Measurements from ENCODE around the gene PTRHD1. TPM values are rescaled to one million over a fixed set of nuclear protein-coding genes. Genes with fewer than 3 reads are reported as not detected.

Gene PTRHD1
- total RNA-seq, 4 donors from 2014 or later, result 8.4 to 19.7 (median 14.4) TPM

DNA sequence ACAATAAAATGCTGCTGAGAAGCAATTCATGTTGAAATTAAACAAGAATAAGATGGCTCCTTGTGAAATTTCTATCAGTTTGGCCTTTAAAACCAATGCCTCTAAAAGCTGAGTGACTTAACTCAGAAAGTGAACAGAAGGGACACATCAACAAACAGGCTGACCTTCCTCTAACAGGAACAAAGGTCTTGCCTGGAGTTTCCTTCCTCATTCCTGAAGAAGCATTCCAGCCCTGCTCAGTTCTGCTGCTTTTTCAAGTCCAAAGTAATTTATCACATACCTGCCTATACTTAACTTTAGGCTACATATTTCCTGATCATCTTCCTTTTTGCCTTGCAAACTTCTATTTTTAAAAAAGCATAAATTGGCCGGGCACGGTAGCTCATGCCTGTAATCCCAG is 14.1 kb downstream of the PTRHD1 start:
- TF ChIP-seq EP300 (IDR thresholded peaks at IDR 0.05) (no peak), CTCF (IDR thresholded peaks at IDR 0.05) (no peak), POLR2A (IDR thresholded peaks at IDR 0.05) (no peak)
- no peaks in the 10 kb centered on the region for H3K4me1 ChIP-seq
- H3K27ac ChIP-seq, result no peak overlapping the region
- no peaks in the 10 kb centered on the region for H3K27me3 ChIP-seq
- H3K36me3 ChIP-seq, result no peaks in the 10 kb centered on the region
- 71 to 75% methylated on average over 2 of the region's 2 CpGs for WGBS, 2 donors
- no peaks in the 10 kb centered on the region for H3K9me3 ChIP-seq
- H3K4me3 ChIP-seq, result no peak overlapping the region
- no peak for DNase-seq (ENCODE audit: low spot score in 2 of 2)

DNA sequence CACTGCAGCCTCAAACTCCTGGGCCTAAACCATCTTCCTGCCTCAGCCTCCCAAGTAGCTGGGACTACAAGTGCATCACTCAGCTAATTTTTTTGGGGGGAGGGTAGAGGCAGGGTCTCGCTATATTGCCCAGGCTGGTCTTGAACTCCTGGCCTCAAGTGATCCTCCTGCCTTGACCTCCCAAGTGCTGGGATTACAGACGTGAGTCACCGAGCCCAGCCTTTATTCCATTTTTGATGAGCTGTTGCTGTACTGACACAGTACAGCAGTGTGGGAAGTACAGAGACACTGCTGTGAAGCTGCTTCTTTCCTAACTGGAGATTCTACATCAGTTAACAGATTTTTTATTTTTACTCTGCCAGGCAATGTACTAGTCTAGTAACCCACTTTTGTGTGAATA is 18.8 kb downstream of the PTRHD1 start:
- 47 to 56% methylated on average over 3 of the region's 3 CpGs for WGBS, 2 donors
- no peak overlapping the region for H3K27ac ChIP-seq
- no peaks in the 10 kb centered on the region for H3K27me3 ChIP-seq
- no peak for TF ChIP-seq EP300 (IDR thresholded peaks at IDR 0.05)
- no peak for TF ChIP-seq POLR2A (IDR thresholded peaks at IDR 0.05)
- TF ChIP-seq CTCF (IDR thresholded peaks at IDR 0.05), result no peak
- H3K4me1 ChIP-seq, result no peaks in the 10 kb centered on the region
- no peak for DNase-seq (ENCODE audit: low spot score in 2 of 2)
- H3K36me3 ChIP-seq, result peaks cover 0 to 16% (median 0%) of the 10 kb centered on the region in 3 donors
- no peak overlapping the region for H3K4me3 ChIP-seq
- H3K9me3 ChIP-seq, result no peaks in the 10 kb centered on the region

DNA sequence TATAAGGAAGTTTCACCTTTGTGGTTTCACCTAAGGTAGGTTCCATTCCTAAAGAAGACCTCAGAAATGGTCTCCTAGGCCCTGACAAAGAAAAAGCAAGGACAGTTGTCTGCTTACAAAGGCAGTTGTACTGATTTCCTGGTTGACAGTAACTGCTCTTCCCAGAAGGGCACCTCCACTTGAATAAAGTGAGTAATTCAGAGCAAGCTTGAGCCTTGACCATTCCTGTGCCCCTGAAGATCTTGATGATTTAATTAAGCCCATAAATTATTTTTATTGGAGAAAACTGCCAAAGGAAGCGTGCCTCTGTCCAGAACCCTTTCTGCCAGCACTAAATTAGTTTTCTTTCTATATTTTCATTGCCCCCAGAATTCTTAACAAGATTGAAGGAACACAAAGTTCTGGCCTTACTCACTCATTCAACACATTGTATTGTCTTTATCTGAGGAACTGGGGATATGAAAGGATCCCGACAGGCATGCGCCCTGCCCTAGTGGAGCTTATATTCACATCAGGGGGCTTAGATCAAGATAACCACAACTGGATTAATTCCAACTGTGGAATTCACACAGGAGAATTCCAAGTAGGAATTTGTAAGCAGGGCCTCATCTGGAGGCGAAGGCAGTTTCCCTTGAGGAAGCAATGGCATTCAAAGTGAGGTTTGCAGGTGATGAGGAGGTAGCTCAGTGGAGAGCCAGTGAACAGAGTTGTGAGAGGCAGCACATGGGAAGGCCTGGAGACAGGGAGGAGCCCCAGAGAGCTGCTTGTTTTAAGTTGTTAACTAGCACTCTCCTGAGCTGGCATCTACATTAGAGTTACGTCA is 21.2 kb downstream of the PTRHD1 start:
- no peaks in the 10 kb centered on the region for H3K9me3 ChIP-seq
- no peak overlapping the region for H3K27ac ChIP-seq
- H3K36me3 ChIP-seq, result peaks cover 0 to 23% (median 0%) of the 10 kb centered on the region in 3 donors
- H3K4me1 ChIP-seq, result peaks cover 0 to 9% (median 0%) of the 10 kb centered on the region in 4 donors
- WGBS, 2 donors, result 71 to 82% methylated on average over 5 of the region's 5 CpGs
- H3K4me3 ChIP-seq, result no peak overlapping the region
- no peak for DNase-seq (ENCODE audit: low spot score in 2 of 2)
- H3K27me3 ChIP-seq, result no peaks in the 10 kb centered on the region
- no peak for TF ChIP-seq EP300 (IDR thresholded peaks at IDR 0.05)
- no peak for TF ChIP-seq POLR2A (IDR thresholded peaks at IDR 0.05)
- no peak for TF ChIP-seq CTCF (IDR thresholded peaks at IDR 0.05)

DNA sequence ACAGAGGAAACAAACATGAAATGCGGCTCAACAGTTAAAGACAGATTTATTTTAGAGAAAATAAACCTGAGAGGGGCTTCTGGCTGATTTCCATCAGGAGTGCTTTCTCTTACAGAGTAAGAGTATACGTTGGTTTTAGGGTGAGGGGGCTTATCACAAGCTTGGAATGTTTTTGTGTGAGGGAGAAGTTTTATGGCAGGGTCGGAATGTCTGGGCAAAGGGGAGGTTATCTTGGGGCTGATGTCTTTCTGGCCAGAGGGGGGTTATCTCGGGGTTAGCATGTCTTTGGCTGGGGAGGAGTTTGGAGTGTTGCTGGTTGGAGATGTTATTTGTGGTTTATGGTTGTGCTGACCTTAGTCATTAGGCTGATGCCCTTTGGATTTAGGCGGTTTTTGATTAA is 22.1 kb downstream of the PTRHD1 start:
- H3K27me3 ChIP-seq, result no peaks in the 10 kb centered on the region
- H3K4me1 ChIP-seq, result peaks cover 0 to 17% (median 0%) of the 10 kb centered on the region in 4 donors
- WGBS, 2 donors, result 67 to 80% methylated on average over 5 of the region's 5 CpGs
- TF ChIP-seq CTCF (IDR thresholded peaks at IDR 0.05), result no peak
- TF ChIP-seq EP300 (IDR thresholded peaks at IDR 0.05), result no peak
- TF ChIP-seq POLR2A (IDR thresholded peaks at IDR 0.05), result no peak
- H3K36me3 ChIP-seq, result peaks cover 0 to 24% (median 0%) of the 10 kb centered on the region in 3 donors
- no peak overlapping the region for H3K4me3 ChIP-seq
- H3K27ac ChIP-seq, result no peak overlapping the region
- no peak for DNase-seq (ENCODE audit: low spot score in 2 of 2)
- H3K9me3 ChIP-seq, result no peaks in the 10 kb centered on the region

DNA sequence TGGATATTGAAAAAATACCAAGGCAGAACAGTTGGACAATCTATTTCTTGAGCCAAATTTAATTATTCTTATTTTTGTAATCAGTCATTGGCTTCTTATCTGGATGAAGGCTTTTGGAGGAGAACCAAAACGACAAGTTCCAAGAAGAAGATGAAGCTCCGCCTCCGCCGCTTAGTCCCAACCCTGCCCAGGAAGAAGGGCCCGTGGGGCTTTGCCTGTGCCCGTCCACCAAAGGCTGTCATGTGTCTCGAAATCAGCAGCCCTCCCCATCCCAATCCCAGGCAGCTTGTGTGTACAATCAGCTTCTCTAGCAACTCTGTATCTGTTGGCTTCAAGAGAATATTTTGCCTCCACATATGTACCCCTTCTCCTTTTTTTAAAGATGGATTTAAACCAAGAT is 24.6 kb downstream of the PTRHD1 start:
- H3K9me3 ChIP-seq, result no peaks in the 10 kb centered on the region
- H3K36me3 ChIP-seq, result peaks cover 0 to 46% (median 0%) of the 10 kb centered on the region in 3 donors
- peaks cover 0 to 22% (median 0%) of the 10 kb centered on the region in 4 donors for H3K4me1 ChIP-seq
- TF ChIP-seq CTCF (IDR thresholded peaks at IDR 0.05) (no peak), EP300 (IDR thresholded peaks at IDR 0.05) (no peak), POLR2A (IDR thresholded peaks at IDR 0.05) (no peak)
- WGBS, 2 donors, result 54 to 58% methylated on average over 7 of the region's 7 CpGs
- H3K27me3 ChIP-seq, result no peaks in the 10 kb centered on the region
- H3K27ac ChIP-seq, result peak overlapping the region in 1 of 4 donors; percentile 49
- H3K4me3 ChIP-seq, result no peak overlapping the region
- DNase-seq (ENCODE audit: low spot score in 2 of 2), result peak in 1 of 2 donors; percentile 38

Data from tibial nerve (tissue), 4 donors.